Keratinocyte (primary cell): Measurements from ENCODE around the gene RYR1. TPM values are rescaled to one million over a fixed set of nuclear protein-coding genes. Genes with fewer than 3 reads are reported as not detected.

Experiments used
- DNase-seq: peaks from one replicate; pipeline ENCODE4 v3.0.0-alpha.2; 2011; ENCODE audit warnings: low read depth, missing footprints, low spot score
- FAIRE-seq: peaks from 2 replicates; lab custom pipeline; 2011; peaks lifted over from hg19 to GRCh38; lab: Jason Lieb, UNC
- H2AFZ ChIP-seq: 2 replicates; pipeline ENCODE4 v1.6.0; 2012; ENCODE audit warnings: low read length, control low read depth, inconsistent platforms; ENCODE audit not compliant: control insufficient read depth
- H3K27ac ChIP-seq: 2 replicates; pipeline ENCODE4 v1.5.1; 2011; ENCODE audit warnings: low read length; ENCODE audit not compliant: control insufficient read depth, insufficient read depth
- H3K27me3 ChIP-seq: 3 replicates; pipeline ENCODE4 v1.6.0; 2011; ENCODE audit warnings: low read length; ENCODE audit not compliant: control insufficient read depth, insufficient read depth; ENCODE audit errors: extremely low read depth
- H3K36me3 ChIP-seq, 2 experiments: 2 replicates in 1 of 2; 3 replicates in 1 of 2; pipeline ENCODE4 v1.5.1; 2011; ENCODE audit warnings: low read length in 2 of 2, mild to moderate bottlenecking in 1 of 2; ENCODE audit not compliant: control insufficient read depth in 2 of 2, insufficient read depth in 2 of 2; ENCODE audit errors: extremely low read depth in 1 of 2
- H3K4me1 ChIP-seq: 3 replicates; pipeline ENCODE4 v1.5.1; 2011; ENCODE audit warnings: low read length; ENCODE audit not compliant: control insufficient read depth, insufficient read depth; ENCODE audit errors: extremely low read depth
- H3K4me2 ChIP-seq: 3 replicates; pipeline ENCODE4 v1.6.0; 2011; ENCODE audit warnings: low read depth, low read length; ENCODE audit not compliant: control insufficient read depth, insufficient read depth; ENCODE audit errors: extremely low read depth
- H3K4me3 ChIP-seq, 3 experiments: fragments of 200-600 bp in 1 of 3; sonication (generic) in 1 of 3; 2 replicates in 2 of 3; 3 replicates in 1 of 3; pipeline ENCODE4 v1.5.1; 2011 to 2016; ENCODE audit warnings: low read length in 3 of 3, mild to moderate bottlenecking in 3 of 3, control low read depth in 2 of 3, inconsistent platforms in 1 of 3, low read depth in 1 of 3, mixed read lengths in 1 of 3, mixed run types in 1 of 3, moderate library complexity in 1 of 3; ENCODE audit not compliant: control insufficient read depth in 2 of 3, insufficient read depth in 2 of 3; ENCODE audit errors: extremely low read depth in 1 of 3
- H3K79me2 ChIP-seq: 2 replicates; pipeline ENCODE4 v1.6.0; 2012; ENCODE audit warnings: low read length; ENCODE audit not compliant: control insufficient read depth, insufficient read depth
- H3K9ac ChIP-seq: 3 replicates; pipeline ENCODE4 v1.6.0; 2011; ENCODE audit warnings: low read length; ENCODE audit not compliant: control insufficient read depth, insufficient read depth; ENCODE audit errors: extremely low read depth
- H3K9me1 ChIP-seq: 3 replicates; pipeline ENCODE4 v1.6.0; 2011; ENCODE audit warnings: low read length; ENCODE audit not compliant: control insufficient read depth, insufficient read depth; ENCODE audit errors: extremely low read depth
- H3K9me3 ChIP-seq: 2 replicates; pipeline ENCODE4 v1.5.1; 2012; ENCODE audit warnings: low read depth, low read length; ENCODE audit not compliant: control insufficient read depth
- H4K20me1 ChIP-seq: 3 replicates; pipeline ENCODE4 v1.6.0; 2011; ENCODE audit warnings: low read length; ENCODE audit not compliant: control insufficient read depth, insufficient read depth; ENCODE audit errors: extremely low read depth
- CTCF ChIP-seq, 3 experiments: IDR thresholded peaks in 1 of 3; conservative IDR thresholded peaks in 1 of 3; optimal IDR thresholded peaks in 1 of 3; 2 replicates in 2 of 3; 3 replicates in 1 of 3; pipeline versions ENCODE3 to v1.5.1; 2011; ENCODE audit warnings: low read length in 3 of 3, mild to moderate bottlenecking in 3 of 3, moderate library complexity in 2 of 3, control low read depth in 1 of 3, inconsistent platforms in 1 of 3; ENCODE audit not compliant: insufficient read depth in 2 of 3; ENCODE audit errors: extremely low read depth in 1 of 3
- EZH2 ChIP-seq: IDR thresholded peaks from one replicate; pipeline ENCODE4 v1.6.1; 2012; ENCODE audit warnings: inconsistent platforms, mild to moderate bottlenecking, low read length, moderate library complexity
- dilution Hi-C: fragments of 300-500 bp; cut with MboI; formaldehyde crosslinking; loops from one replicate; pipeline ENCODE4 v1.7.0; 2020; ENCODE audit warnings: low sequenced_read_pairs; ENCODE audit not compliant: extremely low pct_ligation_motif_present
- polyA plus RNA-seq, 5 experiments: library from polyadenylated mRNA; depleted of rRNA in 3 of 5; stranded (reverse) in 3 of 5; stranded (forward) in 1 of 5; unstranded in 1 of 5; fragments of >200 nt; gene quantifications; 1 replicate in 1 of 5; 2 replicates in 3 of 5; 3 replicates in 1 of 5; pipeline versions ENCODE4 v1.2.1 to v1.2.3, GENCODE V29; 2011 to 2012; ENCODE audit warnings: missing spikeins in 2 of 5, low read depth in 1 of 5, low replicate concordance in 1 of 5

Gene RYR1
- polyA plus RNA-seq, 1 donor (not counting 4 experiments of a cell fraction or from before 2014, with no cell fraction given), result 0.41 TPM

DNA sequence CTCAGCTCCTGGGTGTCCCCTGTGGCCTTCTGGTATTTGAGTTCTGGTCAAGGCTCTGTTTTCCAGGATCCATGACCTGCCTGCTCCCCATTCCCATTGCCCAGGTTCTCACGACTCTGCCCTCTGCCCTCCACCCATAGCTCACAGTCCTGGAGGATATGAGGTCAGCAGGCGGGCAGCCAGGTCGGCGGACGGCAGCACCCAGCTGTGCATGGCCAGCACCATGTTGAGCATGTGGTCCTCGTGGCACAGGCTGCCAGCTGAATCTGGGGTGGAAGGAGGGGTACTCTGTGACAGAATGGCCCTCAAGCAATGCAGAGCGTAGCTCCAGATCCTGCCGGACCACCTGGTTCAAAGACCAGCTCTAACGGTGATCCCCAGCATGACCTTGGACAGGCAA, 12.6 kb upstream of the RYR1 start:
- Histone ChIP-seq H3K4me3 (no peak overlapping the region), H3K9ac (no peak overlapping the region), H3K36me3 (no peaks in the 10 kb centered on the region), H4K20me1 (no peaks in the 10 kb centered on the region), H3K9me3 (no peaks in the 10 kb centered on the region), H3K4me1 (peaks cover 9% of the 10 kb centered on the region), H2AFZ (no peak overlapping the region), H3K9me1 (no peaks in the 10 kb centered on the region), H3K4me2 (no peak overlapping the region), H3K79me2 (no peaks in the 10 kb centered on the region), H3K27ac (no peak overlapping the region), H3K27me3 (peaks cover 13% of the 10 kb centered on the region)
- dilution Hi-C loops, result no loop called here
- DNase-seq (no peak), FAIRE-seq (no peak)
- TF ChIP-seq EZH2 (no peak), CTCF (optimal IDR thresholded peaks at IDR 0.05 in 1 of 3, IDR thresholded peaks at IDR 0.05 in 1 of 3, conservative IDR thresholded peaks at IDR 0.05 in 1 of 3; ENCODE audit: extremely low read depth in 1 of 3, insufficient read depth in 2 of 3, low read length in 3 of 3) (no peak)

DNA sequence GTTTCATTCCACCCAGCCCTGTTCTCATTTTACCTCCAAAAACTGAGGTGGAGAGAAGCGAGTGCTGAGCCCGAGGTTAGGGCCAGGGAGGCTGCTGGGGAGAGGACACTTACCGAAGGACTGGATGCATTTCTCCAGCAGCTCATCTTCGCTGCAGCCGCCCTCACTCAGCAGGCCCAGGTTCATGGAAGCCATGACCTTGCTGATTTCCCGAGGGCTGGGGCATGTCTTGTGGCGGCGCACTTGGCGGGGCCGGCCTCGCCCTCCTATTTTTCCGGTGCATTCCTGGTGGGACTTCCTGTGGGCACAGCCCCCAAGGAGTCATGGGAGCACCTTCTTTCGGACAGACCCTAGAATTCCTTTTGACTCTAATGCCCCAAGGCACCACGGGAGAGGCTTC, 11.6 kb upstream of the RYR1 start:
- no peak overlapping the region for H3K4me3 ChIP-seq

More for the DNA sequence above, 11.6 kb upstream of the RYR1 start:
- Histone ChIP-seq H4K20me1 (no peaks in the 10 kb centered on the region), H3K9ac (no peak overlapping the region), H2AFZ (no peak overlapping the region), H3K4me2 (no peak overlapping the region), H3K27me3 (peaks cover 13% of the 10 kb centered on the region), H3K79me2 (no peaks in the 10 kb centered on the region), H3K36me3 (no peaks in the 10 kb centered on the region), H3K9me3 (no peaks in the 10 kb centered on the region), H3K9me1 (no peaks in the 10 kb centered on the region), H3K4me1 (peaks cover 9% of the 10 kb centered on the region), H3K27ac (no peak overlapping the region)
- TF ChIP-seq CTCF (optimal IDR thresholded peaks at IDR 0.05 in 1 of 3, IDR thresholded peaks at IDR 0.05 in 1 of 3, conservative IDR thresholded peaks at IDR 0.05 in 1 of 3; ENCODE audit: extremely low read depth in 1 of 3, insufficient read depth in 2 of 3, low read length in 3 of 3) (no peak), EZH2 (no peak)
- FAIRE-seq, result no peak
- dilution Hi-C loops, result no loop called here
- DNase-seq, result no peak
